ENCODE data around the gene RER1.

Gene RER1

GRCh38 chr1:2389644-2390043 lies 2.0 kb upstream of the RER1 start:
- no peak for DNase-seq (ENCODE audit: low read depth in 3 of 3)

GRCh38 chr1:2391931-2392509 lies 379 bp downstream of the RER1 start:
- DNase-seq (ENCODE audit: low read depth in 3 of 3): no peak

GRCh38 chr1:2392686-2393085 lies 1.0 kb downstream of the RER1 start:
- DNase-seq (ENCODE audit: low read depth in 3 of 3): no peak

- DNase-seq (ENCODE audit: low read depth in 3 of 3): no peak
These were observed 1.8 kb downstream of the RER1 start for GRCh38 chr1:2393471-2393877.

- no peak for DNase-seq (ENCODE audit: low read depth in 3 of 3)
These were observed 2.6 kb downstream of the RER1 start for GRCh38 chr1:2394220-2394619.

- no peak for DNase-seq (ENCODE audit: low read depth in 3 of 3)
These were observed 3.1 kb downstream of the RER1 start for GRCh38 chr1:2394761-2395160.

- DNase-seq (ENCODE audit: low read depth in 3 of 3): no peak
These were observed 3.6 kb downstream of the RER1 start for GRCh38 chr1:2395245-2395644.

- no peak for DNase-seq (ENCODE audit: low read depth in 3 of 3)
These were observed 4.4 kb downstream of the RER1 start for GRCh38 chr1:2396059-2396458.

- no peak for DNase-seq (ENCODE audit: low read depth in 3 of 3)
These were observed 4.8 kb downstream of the RER1 start for GRCh38 chr1:2396476-2396875.

GRCh38 chr1:2397007-2397679 lies 5.5 kb downstream of the RER1 start:
- no peak for DNase-seq (ENCODE audit: low read depth in 3 of 3)

GRCh38 chr1:2398871-2399270 lies 7.2 kb downstream of the RER1 start:
- DNase-seq (ENCODE audit: low read depth in 3 of 3): no peak

GRCh38 chr1:2399890-2400575 lies 8.4 kb downstream of the RER1 start:
- no peak for DNase-seq (ENCODE audit: low read depth in 3 of 3)

GRCh38 chr1:2400576-2400909 lies 8.9 kb downstream of the RER1 start:
- DNase-seq (ENCODE audit: low read depth in 3 of 3): no peak

- no peak for DNase-seq (ENCODE audit: low read depth in 3 of 3)
These were observed 9.5 kb downstream of the RER1 start for GRCh38 chr1:2400950-2401649.

- DNase-seq (ENCODE audit: low read depth in 3 of 3): no peak
These were observed 10.8 kb downstream of the RER1 start for GRCh38 chr1:2402420-2402819.

- no peak for DNase-seq (ENCODE audit: low read depth in 3 of 3)
These were observed 11.6 kb downstream of the RER1 start for GRCh38 chr1:2403273-2403672.

GRCh38 chr1:2404142-2404889 lies 12.7 kb downstream of the RER1 start:
- DNase-seq (ENCODE audit: low read depth in 3 of 3): no peak

GRCh38 chr1:2404890-2405511 lies 13.4 kb downstream of the RER1 start:
- DNase-seq (ENCODE audit: low read depth in 3 of 3): no peak

- DNase-seq (ENCODE audit: low read depth in 3 of 3): no peak
These were observed 14.1 kb downstream of the RER1 start for GRCh38 chr1:2405588-2406295.

- DNase-seq (ENCODE audit: low read depth in 3 of 3): no peak
These were observed 14.9 kb downstream of the RER1 start for GRCh38 chr1:2406451-2407041.

Measured in stimulated activated CD4-positive, alpha-beta T cell treated with anti-CD3 and anti-CD28 coated beads, TNF-alpha, amount 100 ng/mL, for 4 hours (primary cell).